Tibial nerve (tissue), 3 donors: Measurements from ENCODE around the gene CXorf49B.
"Not testable (repeated sequence)": the region's sequence is repeated elsewhere in the genome, so short reads cannot be mapped to it uniquely, and the experiment has no call there.

Experiments used
- CTCF ChIP-seq, 5 experiments: fragments of 200-600 bp in 3 of 5; fragments of 450-650 bp in 2 of 5; sonication (generic) in 3 of 5; IDR thresholded peaks; one replicate each; pipeline ENCODE4 v1.5.1; 2016 to 2019; ENCODE audit warnings: antibody characterized with exemption in 5 of 5, mild to moderate bottlenecking in 3 of 5, moderate library complexity in 2 of 5
- POLR2A ChIP-seq, 2 donors: fragments of 450-650 bp; IDR thresholded peaks; one replicate each; pipeline ENCODE4 v1.6.1; 2017; ENCODE audit warnings: antibody characterized with exemption in 2 of 2, mild to moderate bottlenecking in 2 of 2, moderate library complexity in 2 of 2

GRCh38 chrX:71764832-71765231 is 1.7 kb downstream of the CXorf49B start:
- TF ChIP-seq CTCF, POLR2A (IDR thresholded peaks at IDR 0.05): not testable (repeated sequence)
